Endothelial cell of umbilical vein (primary cell): ENCODE results near the gene SPANXN3. TPM values are rescaled to one million over a fixed set of nuclear protein-coding genes. Genes with fewer than 3 reads are reported as not detected.
"Not testable (repeated sequence)": the region's sequence is repeated elsewhere in the genome, so short reads cannot be mapped to it uniquely, and the experiment has no call there.

Experiments
- Bru-seq: library from RNA; stranded (reverse); fragments of 400-500 nt; gene quantifications from one replicate; lab custom pipeline; 2021; lab: Mats Ljungman, UMichigan
- BruChase-seq, 2 experiments: library from RNA; stranded (reverse); fragments of 400-500 nt; gene quantifications; one replicate each; lab custom pipeline; 2021; lab: Mats Ljungman, UMichigan
- BruUV-seq: library from RNA; stranded (reverse); fragments of 400-500 nt; replicated peaks from 2 replicates; lab custom pipeline; 2021; lab: Mats Ljungman, UMichigan
- CTCF ChIA-PET: fragments of 300-600, 350-600 bp; sonication (Branson Sonifier 250); formaldehyde crosslinking; loops from one replicate; lab custom pipeline; 2021; ENCODE audit warnings: antibody characterized with exemption, inconsistent platforms; lab: Charles Lee
- POLR2A ChIA-PET: fragments of 300-600, 350-600 bp; sonication (Branson Sonifier 250); formaldehyde crosslinking; loops from one replicate; lab custom pipeline; 2021; ENCODE audit warnings: antibody characterized with exemption, inconsistent platforms; lab: Charles Lee
- DNase-seq: peaks from one replicate; pipeline ENCODE4 v3.0.0-alpha.2; 2011; ENCODE audit warnings: low read depth, low spot score
- FAIRE-seq: peaks from 2 replicates; lab custom pipeline; 2011; peaks lifted over from hg19 to GRCh38; lab: Jason Lieb, UNC
- H2AFZ ChIP-seq: 2 replicates; pipeline ENCODE4 v1.6.0; 2012; ENCODE audit warnings: low read depth, low read length, control low read depth, inconsistent platforms
- H3K27ac ChIP-seq: 2 replicates; pipeline ENCODE4 v1.5.1; 2011; ENCODE audit warnings: low read depth, mild to moderate bottlenecking, control low read depth, low read length, moderate library complexity; ENCODE audit not compliant: insufficient read depth
- H3K27me3 ChIP-seq, 2 experiments: 2 replicates each; pipeline versions ENCODE4 v1.6.0 to v1.6.1; 2011; ENCODE audit warnings: low read length in 2 of 2, mixed read lengths in 1 of 2; ENCODE audit not compliant: control insufficient read depth in 2 of 2, insufficient read depth in 2 of 2
- H3K36me3 ChIP-seq, 2 experiments: 2 replicates in 1 of 2; 3 replicates in 1 of 2; pipeline ENCODE4 v1.5.1; 2011; ENCODE audit warnings: low read length in 2 of 2, mild to moderate bottlenecking in 1 of 2, moderate library complexity in 1 of 2; ENCODE audit not compliant: control insufficient read depth in 2 of 2, insufficient read depth in 2 of 2; ENCODE audit errors: extremely low read depth in 1 of 2
- H3K4me1 ChIP-seq: 3 replicates; pipeline ENCODE4 v1.5.1; 2011; ENCODE audit warnings: mild to moderate bottlenecking, low read length; ENCODE audit not compliant: control insufficient read depth, insufficient read depth; ENCODE audit errors: extremely low read depth
- H3K4me2 ChIP-seq: 2 replicates; pipeline ENCODE4 v1.6.1; 2011; ENCODE audit warnings: low read length, control low read depth, mixed read lengths; ENCODE audit not compliant: insufficient read depth
- H3K4me3 ChIP-seq, 3 experiments: fragments of 200-600 bp in 1 of 3; sonication (generic), shearing (Covaris generic) in 1 of 3; replicated peaks in 1 of 3; 2 replicates each; pipeline ENCODE4 v1.5.1; 2011 to 2016; ENCODE audit warnings: control low read depth in 3 of 3, low read length in 3 of 3, mild to moderate bottlenecking in 2 of 3, inconsistent platforms in 1 of 3, low read depth in 1 of 3, moderate library complexity in 1 of 3; ENCODE audit not compliant: insufficient read depth in 1 of 3
- H3K79me2 ChIP-seq: 2 replicates; pipeline ENCODE4 v1.6.0; 2012; ENCODE audit warnings: low read length, inconsistent platforms; ENCODE audit not compliant: control insufficient read depth, insufficient read depth
- H3K9ac ChIP-seq: replicated peaks from 2 replicates; pipeline ENCODE3; 2011; ENCODE audit warnings: low read length, control low read depth; ENCODE audit not compliant: insufficient read depth; ENCODE audit errors: extremely low read depth
- H3K9me1 ChIP-seq: replicated peaks from 3 replicates; pipeline ENCODE4 v1.6.0; 2011; ENCODE audit warnings: mild to moderate bottlenecking, low read length; ENCODE audit not compliant: control insufficient read depth, insufficient read depth; ENCODE audit errors: extremely low read depth
- H3K9me3 ChIP-seq: replicated peaks from 2 replicates; pipeline ENCODE4 v1.5.1; 2012; ENCODE audit warnings: low read length, inconsistent platforms; ENCODE audit not compliant: control insufficient read depth, insufficient read depth
- H4K20me1 ChIP-seq: replicated peaks from 2 replicates; pipeline ENCODE3; 2011; ENCODE audit warnings: mild to moderate bottlenecking, low read length; ENCODE audit not compliant: control insufficient read depth, insufficient read depth; ENCODE audit errors: extremely low read depth
- CTCF ChIP-seq, 2 donors: IDR thresholded peaks; 1 replicate in 1 of 2; 2 replicates in 1 of 2; pipeline ENCODE4 v1.5.1; 2011; ENCODE audit warnings: low read length in 2 of 2, mild to moderate bottlenecking in 2 of 2, moderate library complexity in 2 of 2, control low read depth in 1 of 2, inconsistent platforms in 1 of 2, low read depth in 1 of 2; ENCODE audit not compliant: insufficient read depth in 1 of 2; ENCODE audit errors: extremely low read depth in 1 of 2
- EZH2 ChIP-seq: IDR thresholded peaks from 2 replicates; pipeline ENCODE4 v1.6.1; 2012; ENCODE audit warnings: borderline replicate concordance, low read depth, mild to moderate bottlenecking, moderate library complexity, low read length, inconsistent platforms; ENCODE audit not compliant: severe bottlenecking
- FOS ChIP-seq: IDR thresholded peaks from 2 replicates; pipeline ENCODE4 v1.6.1; 2011; ENCODE audit warnings: mild to moderate bottlenecking, low read length, moderate library complexity, borderline replicate concordance; ENCODE audit not compliant: insufficient read depth
- GATA2 ChIP-seq: IDR thresholded peaks from 2 replicates; pipeline ENCODE4 v1.7.0; 2011; ENCODE audit warnings: low read depth, mild to moderate bottlenecking, moderate library complexity, mixed read lengths, low read length; ENCODE audit not compliant: insufficient read length, insufficient read depth
- JUN ChIP-seq: IDR thresholded peaks from 2 replicates; pipeline ENCODE4 v1.6.1; 2011; ENCODE audit warnings: borderline replicate concordance, low read depth; ENCODE audit not compliant: insufficient read length, insufficient read depth
- MYC ChIP-seq: IDR thresholded peaks from one replicate; pipeline ENCODE4 v1.6.1; 2011; ENCODE audit warnings: mild to moderate bottlenecking, low read depth, low read length
- POLR2A ChIP-seq: IDR thresholded peaks from 2 replicates; pipeline ENCODE4 v1.6.1; 2012; ENCODE audit warnings: low read depth, mild to moderate bottlenecking, control low read depth, low read length
- POLR2AphosphoS5 ChIP-seq: IDR thresholded peaks from 2 replicates; pipeline ENCODE4 v1.6.1; 2012; ENCODE audit warnings: low read depth, mild to moderate bottlenecking, control low read depth, low read length, moderate library complexity; ENCODE audit not compliant: insufficient read depth
- dilution Hi-C: fragments of 300-500 bp; cut with MboI; formaldehyde crosslinking; loops from one replicate; pipeline ENCODE4 v1.15.0; 2019; ENCODE audit warnings: low sequenced_read_pairs; ENCODE audit not compliant: extremely low pct_ligation_motif_present
- intact Hi-C: fragments of 100-400 bp; cut with micrococcal nuclease; formaldehyde crosslinking; loops from one replicate; pipeline ENCODE4 v1.10.0; 2022
- long read RNA-seq: library from polyadenylated mRNA; stranded (forward); transcript quantifications from one replicate; pipeline ENCODE4 v2.0.0, GENCODE V29; 2021
- polyA minus RNA-seq, 3 experiments: library from RNA; depleted of rRNA, polyadenylated mRNA; stranded (reverse); fragments of >200 nt; gene quantifications; 1 replicate in 1 of 3; 2 replicates in 2 of 3; pipeline ENCODE4 v1.2.3, GENCODE V29; 2011
- polyA plus RNA-seq, 4 experiments: library from polyadenylated mRNA; depleted of rRNA in 3 of 4; stranded (reverse) in 3 of 4; unstranded in 1 of 4; fragments of >200 nt; gene quantifications; 2 replicates each; pipeline versions ENCODE4 v1.2.1 to v1.2.3, GENCODE V29; 2011 to 2012; ENCODE audit warnings: missing spikeins in 1 of 4
- total RNA-seq: library from RNA; stranded (reverse); gene quantifications from 2 replicates; pipeline ENCODE4 v1.2.3, GENCODE V29; 2021
- TF ChIP-seq, protein P1 (sequence below): IDR thresholded peaks from 2 replicates; pipeline ENCODE4 v1.6.1; 2011; ENCODE audit not compliant: insufficient read depth, insufficient read length

The SPANXN3 gene, protein sequence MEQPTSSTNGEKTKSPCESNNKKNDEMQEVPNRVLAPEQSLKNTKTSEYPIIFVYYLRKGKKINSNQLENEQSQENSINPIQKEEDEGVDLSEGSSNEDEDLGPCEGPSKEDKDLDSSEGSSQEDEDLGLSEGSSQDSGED
- total RNA-seq (not detected in 2 replicates), polyA plus RNA-seq (not detected in 2 replicates), polyA minus RNA-seq (not detected in 2 replicates), Bru-seq, nascent RNA (not detected), BruChase-seq, experiment 1, labeled RNA remaining after a 6-hour chase (not detected), BruChase-seq, experiment 2, labeled RNA remaining after a 2-hour chase (not detected)
- polyA plus RNA-seq (2011; cell fraction: cytosol; rRNA removed) = not detected in 2 replicates
- not detected in 2 replicates for polyA plus RNA-seq (2011; cell fraction: nucleus; rRNA removed)
- not detected in 2 replicates for polyA plus RNA-seq (2012)
- polyA minus RNA-seq (2011; cell fraction: cytosol; rRNA and poly(A)+ RNA removed) = not detected
- not detected in 2 replicates for polyA minus RNA-seq (2011; cell fraction: nucleus; rRNA and poly(A)+ RNA removed)
- long read RNA-seq = 0 reads

GRCh38 chrX:143517375-143517774, at the start of gene SPANXN3:
TSS of gene SPANXN3 (minus strand) at chrX:143517475. CDS start at chrX:143517391, 84 bp downstream.
- not testable (repeated sequence) for BruUV-seq, H3K9me1 ChIP-seq, H3K4me3 ChIP-seq

GRCh38 chrX:143536176-143536575, 18.9 kb upstream of the SPANXN3 start:
- H3K36me3 ChIP-seq = no peaks in the 10 kb centered on the region
- DNase-seq (no peak), FAIRE-seq (no peak)
- H3K9me3 ChIP-seq = no peaks in the 10 kb centered on the region
- POLR2A ChIA-PET = no interaction called here
- H3K9ac ChIP-seq = no peak overlapping the region
- H3K27me3 ChIP-seq = no peaks in the 10 kb centered on the region
- intact Hi-C loops = no loop called here
- BruUV-seq = no TSS peak
- dilution Hi-C loops = no loop called here
- H3K27ac ChIP-seq = no peak overlapping the region
- TF ChIP-seq POLR2A (no peak), FOS (no peak), GATA2 (no peak), CTCF (IDR thresholded peaks at IDR 0.05; ENCODE audit: extremely low read depth in 1 of 2, insufficient read depth in 1 of 2, low read depth in 1 of 2, low read length in 2 of 2) (no peak), MYC (no peak), POLR2AphosphoS5 (no peak), JUN (no peak), EZH2 (no peak)
- TF ChIP-seq, protein P1, sequence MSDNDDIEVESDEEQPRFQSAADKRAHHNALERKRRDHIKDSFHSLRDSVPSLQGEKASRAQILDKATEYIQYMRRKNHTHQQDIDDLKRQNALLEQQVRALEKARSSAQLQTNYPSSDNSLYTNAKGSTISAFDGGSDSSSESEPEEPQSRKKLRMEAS = no peak
- no peak overlapping the region for H3K4me3 ChIP-seq
- no peaks in the 10 kb centered on the region for H3K9me1 ChIP-seq
- no peaks in the 10 kb centered on the region for H3K79me2 ChIP-seq
- no peaks in the 10 kb centered on the region for H3K4me1 ChIP-seq
- CTCF ChIA-PET = no interaction called here
- H4K20me1 ChIP-seq = no peaks in the 10 kb centered on the region
- H2AFZ ChIP-seq = no peak overlapping the region
- no peak overlapping the region for H3K4me2 ChIP-seq

More at GRCh38 chrX:143517375-143517774, at the start of gene SPANXN3:
- H3K27me3 ChIP-seq, H4K20me1 ChIP-seq, dilution Hi-C loops, CTCF ChIA-PET, H3K9ac ChIP-seq, intact Hi-C loops, H3K4me2 ChIP-seq, POLR2A ChIA-PET, H3K27ac ChIP-seq, H3K4me1 ChIP-seq, H3K36me3 ChIP-seq, H3K79me2 ChIP-seq, DNase-seq, FAIRE-seq, H3K9me3 ChIP-seq, H2AFZ ChIP-seq: not testable (repeated sequence)
